DMS 273 (cell line): ENCODE measurements around the gene ZNF513.
"Not testable (repeated sequence)": the region's sequence is repeated elsewhere in the genome, so short reads cannot be mapped to it uniquely, and the experiment has no call there.

Experiments
- DNase-seq: peaks from one replicate; lab custom pipeline; 2025; ENCODE audit not compliant: unreplicated experiment; lab: John Stamatoyannopoulos, UW

The ZNF513 gene

DNA sequence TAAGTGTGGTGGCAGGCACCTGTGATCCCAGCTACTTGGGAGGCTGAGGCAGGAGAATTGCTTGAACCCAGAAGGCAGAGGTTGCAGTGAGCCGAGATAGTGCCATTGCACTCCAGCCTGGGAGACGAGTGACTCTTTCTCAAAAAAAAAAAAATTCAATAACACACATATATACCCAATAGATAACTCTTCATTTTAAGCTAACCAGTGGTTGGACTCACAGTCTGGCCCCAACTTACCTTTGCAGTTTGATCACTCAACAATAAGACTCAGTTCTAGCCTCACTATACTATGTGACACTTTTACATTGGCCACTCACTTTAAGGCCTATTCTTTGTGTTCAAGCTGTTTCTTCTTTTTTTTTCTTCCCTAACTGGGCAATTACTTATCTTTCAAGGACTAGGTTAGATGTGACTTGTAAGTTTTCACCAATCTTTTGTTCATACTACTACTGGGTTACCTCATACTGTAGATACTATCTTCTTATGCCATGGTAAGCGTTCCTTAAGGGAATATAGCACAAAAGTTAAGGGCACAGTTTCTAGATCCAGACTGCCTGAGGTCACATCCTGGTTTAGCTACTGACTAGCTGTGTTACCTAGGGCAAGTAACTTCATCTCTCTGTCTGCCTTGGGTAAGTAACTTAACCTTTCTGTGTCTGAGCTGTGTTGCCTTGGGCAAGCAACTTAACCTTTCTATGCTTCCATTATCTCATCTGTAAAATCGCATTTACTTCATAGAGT, 17.7 kb downstream of the ZNF513 start:
- DNase-seq = no peak

DNA sequence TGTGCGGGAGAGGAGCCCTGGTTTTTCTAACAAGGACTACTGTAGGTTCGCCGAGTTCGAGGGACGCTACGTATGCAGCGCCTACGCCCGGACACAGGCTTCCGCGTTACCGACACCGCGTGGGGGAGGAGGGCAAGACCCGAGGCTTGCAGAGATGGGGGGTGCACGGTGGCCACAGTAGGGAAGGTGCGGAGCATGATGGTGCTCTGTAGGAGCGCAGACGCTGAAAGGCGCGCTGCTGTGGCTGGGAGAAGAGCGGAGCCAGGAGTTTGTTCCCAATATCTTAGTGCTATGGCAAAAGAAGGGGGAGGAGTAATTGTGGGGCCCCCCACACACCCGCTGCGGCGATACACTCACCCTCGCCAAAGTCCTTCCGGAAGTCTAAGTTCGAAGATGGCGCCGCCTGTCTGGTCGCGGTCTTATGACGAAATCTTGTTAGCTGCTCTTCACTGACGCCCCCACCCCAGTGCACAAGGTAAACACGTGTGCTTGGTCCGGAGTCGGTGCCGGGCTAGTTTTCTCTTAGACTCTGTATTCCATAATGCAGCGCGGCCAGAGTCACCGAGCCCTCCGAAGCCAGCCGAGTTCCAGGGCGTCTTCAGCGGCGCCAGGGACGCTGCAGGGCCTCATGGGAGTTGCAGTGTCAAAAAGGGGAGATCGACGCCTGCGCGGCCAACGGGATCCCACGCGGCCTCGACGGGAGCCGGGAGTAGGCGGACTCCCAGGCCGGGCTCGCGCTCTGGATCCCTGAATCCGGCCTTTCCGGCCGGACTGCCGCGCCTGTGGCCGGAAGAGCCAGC, 24.0 kb downstream of the ZNF513 start, which contains the start of gene GTF3C2:
TSS of gene GTF3C2 (minus strand) at position 383 of the 800 bp plus-strand sequence. CDS start 13,210 bp downstream, outside the sequence.
- DNase-seq = peak; percentile 99

DNA sequence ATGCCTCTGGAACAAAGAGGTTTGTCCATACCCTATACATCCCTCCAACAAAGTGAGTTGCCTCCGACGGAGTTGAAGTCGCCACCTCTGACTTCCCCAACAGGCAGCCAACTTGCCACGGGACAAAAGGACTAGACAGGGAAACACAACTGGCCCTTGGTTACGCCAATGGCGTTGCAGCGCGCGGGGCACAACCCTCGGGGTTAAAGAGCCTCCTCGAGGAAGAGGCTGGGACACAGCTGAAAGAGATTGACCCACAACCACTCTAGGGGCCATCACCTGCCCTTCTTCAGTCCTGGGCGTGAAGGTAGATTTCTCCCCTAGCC, 24.5 kb downstream of the ZNF513 start:
- DNase-seq = peak; percentile 86

DNA sequence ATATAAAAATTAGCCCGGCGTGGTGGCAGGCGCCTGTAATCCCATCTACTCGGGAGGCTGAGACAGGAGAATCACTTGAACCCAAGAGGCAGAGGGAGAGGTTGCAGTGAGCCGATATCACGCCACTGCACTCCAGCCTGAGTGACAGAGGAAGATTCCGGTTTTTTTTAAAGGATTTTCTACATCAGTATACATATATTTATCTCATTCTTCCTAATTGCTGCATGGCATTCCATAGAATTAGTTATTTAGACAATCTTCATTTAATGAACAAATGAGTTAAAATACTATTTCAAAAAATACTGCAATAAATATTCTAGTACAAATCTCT, 26.0 kb downstream of the ZNF513 start:
- no peak for DNase-seq

DNA sequence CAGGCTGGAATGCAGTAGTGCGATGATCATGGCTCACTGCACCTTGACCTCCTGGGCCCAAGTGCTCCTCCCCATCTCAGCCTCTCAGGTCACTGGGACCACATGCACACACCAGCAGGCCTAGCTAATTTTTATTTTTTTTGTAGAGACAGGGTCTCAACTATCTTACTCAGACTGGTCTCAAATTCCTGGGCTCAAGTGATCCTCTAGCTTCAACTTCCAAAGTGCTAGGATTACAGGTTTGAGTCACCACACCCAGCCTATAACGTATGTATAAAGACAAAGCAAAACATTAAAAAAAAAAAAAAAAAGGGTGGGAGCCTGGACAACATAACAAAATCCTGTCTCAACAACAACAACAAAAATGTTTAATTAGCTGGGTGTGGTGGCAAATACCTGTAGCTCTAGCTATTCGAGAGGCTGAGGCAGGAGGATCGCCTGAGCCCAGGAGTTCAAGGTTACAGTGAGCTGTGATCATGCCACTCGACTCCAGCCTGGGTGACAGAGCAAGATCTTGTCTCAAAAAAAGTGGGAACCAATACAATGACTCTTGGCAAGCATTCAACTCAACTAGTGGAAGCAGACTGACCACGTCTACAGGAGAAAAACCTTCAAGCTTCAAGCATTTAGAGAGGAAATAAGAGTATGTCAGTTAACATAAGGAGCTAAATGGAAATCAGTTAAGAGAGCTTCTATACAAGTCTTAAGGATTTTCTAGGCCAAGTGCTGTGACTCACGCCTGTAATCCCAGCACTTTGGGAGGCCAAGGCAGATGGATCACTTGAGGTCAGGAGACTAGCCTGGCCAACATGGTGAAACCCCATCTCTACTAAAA, 26.6 kb downstream of the ZNF513 start:
- DNase-seq = no peak

DNA sequence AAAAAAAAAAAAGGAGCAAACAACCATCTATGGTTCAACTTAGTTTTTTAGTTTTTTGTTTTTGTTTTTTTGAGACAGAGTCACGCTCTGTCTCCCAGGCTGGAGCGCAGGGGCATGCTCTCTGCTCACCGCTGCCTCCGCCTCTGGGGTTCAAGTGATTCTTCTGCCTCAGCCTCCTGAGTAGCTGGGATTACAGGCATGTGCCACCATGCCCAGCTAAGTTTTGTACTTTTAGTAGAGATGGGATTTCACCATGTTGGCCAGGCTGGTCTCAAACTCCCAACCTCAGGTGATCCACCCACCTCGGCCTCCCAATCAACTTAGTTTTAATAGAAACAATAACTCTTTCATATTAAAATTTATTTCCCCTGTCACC, 27.2 kb downstream of the ZNF513 start:
- not testable (repeated sequence) for DNase-seq

DNA sequence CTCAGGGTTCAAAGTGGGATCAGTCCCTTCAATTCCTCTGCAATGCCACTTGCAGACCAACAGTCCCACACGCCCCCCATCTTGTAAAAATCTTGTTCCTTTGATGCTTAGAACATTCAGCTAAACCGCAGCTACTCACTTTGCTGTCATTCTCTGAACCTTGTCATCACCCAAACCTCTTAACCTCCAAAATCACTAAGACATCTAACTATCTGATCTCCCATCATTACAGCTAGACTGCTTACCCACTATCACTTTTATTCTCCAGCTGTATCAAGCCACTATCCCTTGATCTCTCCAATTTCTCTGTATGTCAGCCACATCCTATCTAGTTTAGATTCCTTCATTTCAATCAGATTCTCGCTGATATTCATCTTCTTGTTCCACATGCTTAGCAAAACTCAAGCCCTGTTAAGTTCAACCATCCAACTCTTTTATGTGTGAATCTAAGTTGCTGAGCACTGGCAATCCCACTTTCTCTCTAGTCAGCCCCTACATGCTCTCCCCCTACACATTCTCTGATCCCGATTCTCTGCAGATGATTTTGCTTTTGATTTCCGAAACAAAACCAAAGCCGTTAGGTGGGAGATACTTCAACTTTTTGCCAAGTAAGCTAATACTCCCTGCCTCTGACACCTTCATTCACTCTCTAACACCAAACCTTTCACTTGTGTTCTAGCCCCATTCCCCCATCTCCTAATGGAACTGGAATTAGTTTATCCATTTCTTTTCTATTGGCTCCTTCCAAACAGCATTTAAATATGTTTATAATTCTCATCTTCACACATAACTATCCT, 28.5 kb downstream of the ZNF513 start:
- DNase-seq = no peak

DNA sequence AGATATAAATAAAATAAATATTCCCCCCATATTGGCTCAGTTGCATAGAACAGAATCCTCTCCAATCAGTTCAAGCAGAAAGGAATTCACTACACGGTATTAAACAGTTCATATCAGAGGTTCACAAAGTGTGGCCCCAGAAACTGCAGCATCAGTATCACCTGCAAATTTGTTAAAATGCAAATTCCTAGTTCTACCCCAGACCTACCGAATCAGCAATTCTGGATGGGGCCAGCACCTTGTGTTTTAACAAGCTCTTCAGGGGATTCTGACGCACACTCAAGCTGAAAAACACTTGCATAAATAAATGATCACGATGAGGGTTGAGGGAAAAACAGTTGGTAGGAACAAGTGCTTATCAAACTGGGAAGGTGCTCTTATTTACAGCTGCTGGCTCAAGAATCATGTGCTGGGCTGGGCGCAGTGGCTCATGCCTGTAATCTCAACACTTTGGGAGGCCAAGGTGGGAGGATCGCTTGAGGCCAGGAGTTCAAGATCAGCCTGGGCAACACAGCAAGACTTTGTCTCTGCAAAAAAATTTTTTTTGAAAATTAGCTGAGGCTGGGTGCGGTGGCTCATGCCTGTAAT, 30.3 kb downstream of the ZNF513 start:
- DNase-seq = no peak

DNA sequence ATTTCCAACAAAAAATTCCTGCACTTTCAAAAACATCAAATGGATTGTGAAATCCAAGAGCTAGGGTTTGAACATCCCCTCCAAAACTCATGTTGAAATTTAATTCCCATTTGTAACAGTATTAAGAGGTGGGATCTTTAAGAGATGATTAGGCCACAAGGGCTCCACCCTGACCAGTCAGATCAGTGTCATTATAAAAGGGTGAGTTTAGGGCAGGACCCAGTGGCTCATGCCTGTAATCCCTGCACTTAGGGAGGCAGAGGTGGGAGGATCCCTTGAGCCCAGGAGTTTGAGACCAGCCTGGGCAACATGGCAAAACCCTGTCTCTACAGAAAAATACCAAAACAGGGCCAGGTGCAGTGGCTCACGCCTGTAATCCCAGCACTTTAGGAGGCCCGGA, 32.9 kb downstream of the ZNF513 start:
- DNase-seq = no peak

DNA sequence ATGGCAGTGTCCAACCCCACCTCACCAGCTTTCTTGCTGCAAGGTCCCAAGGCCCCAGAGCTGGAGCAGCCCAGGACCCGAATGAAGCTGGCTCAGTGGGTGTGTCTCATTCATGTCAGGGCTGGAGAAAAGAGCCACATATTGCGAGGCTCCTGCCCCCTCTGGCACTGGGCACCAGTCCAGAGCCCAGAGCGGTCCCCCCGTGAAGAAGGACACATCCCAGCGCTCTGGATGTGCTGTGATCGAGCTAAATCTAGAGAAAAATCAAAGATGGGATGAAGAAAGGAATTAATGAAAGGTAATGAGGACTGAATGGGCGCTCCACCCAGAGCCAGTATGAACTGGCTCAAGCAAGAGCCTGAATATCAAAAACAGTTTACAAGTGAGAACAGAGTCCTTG, 44.4 kb downstream of the ZNF513 start:
- no peak for DNase-seq

DNA sequence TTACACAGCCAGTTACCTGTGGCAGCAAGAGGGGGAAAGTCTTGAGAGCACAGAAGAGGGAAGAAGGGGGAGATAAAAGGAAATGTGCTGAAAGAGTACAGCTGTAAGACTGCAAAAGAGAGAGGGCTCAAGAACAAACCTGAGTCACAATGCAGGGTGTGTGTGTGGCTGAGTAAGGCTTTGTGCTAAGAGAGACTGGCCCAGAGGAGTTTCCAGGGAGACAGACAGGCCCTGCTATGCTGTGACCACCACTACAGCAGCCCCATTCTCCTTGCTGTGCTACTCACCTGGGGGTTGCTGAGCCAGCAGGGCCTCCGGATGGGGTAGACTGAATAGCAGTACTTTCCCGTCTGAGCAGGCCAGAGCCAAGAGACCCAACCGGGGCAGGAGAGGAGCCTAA, 45.2 kb downstream of the ZNF513 start:
- DNase-seq = no peak
